Cerebellar nuclear complex (tissue), 1 donor: ENCODE measurements around the gene ASB1.
"Not testable (repeated sequence)": the region's sequence is repeated elsewhere in the genome, so short reads cannot be mapped to it uniquely, and the experiment has no call there.

Experiments used
- DNase-seq, 2 experiments: peaks; one replicate each; lab custom pipeline; 2025; lab: John Stamatoyannopoulos, UW

ASB1 gene

GRCh38 chr2:238404406-238405216 is 22.1 kb upstream of the ASB1 start:
- no peak for DNase-seq

GRCh38 chr2:238405217-238405555 is 21.5 kb upstream of the ASB1 start:
- not testable (repeated sequence) for DNase-seq

- DNase-seq: no peak
Measured at GRCh38 chr2:238406221-238406997, 20.3 kb upstream of the ASB1 start.

GRCh38 chr2:238406998-238407285 is 19.8 kb upstream of the ASB1 start:
- DNase-seq: no peak

GRCh38 chr2:238407566-238407965 is 19.2 kb upstream of the ASB1 start:
- no peak for DNase-seq

- DNase-seq: no peak
Measured at GRCh38 chr2:238408615-238409340, 17.9 kb upstream of the ASB1 start.

GRCh38 chr2:238409341-238410199 is 17.2 kb upstream of the ASB1 start:
- no peak for DNase-seq

- no peak for DNase-seq
Measured at GRCh38 chr2:238412067-238412767, 14.5 kb upstream of the ASB1 start.

- no peak for DNase-seq
Measured at GRCh38 chr2:238413368-238413767, 13.4 kb upstream of the ASB1 start.

GRCh38 chr2:238415036-238415764 is 11.5 kb upstream of the ASB1 start:
- DNase-seq: no peak

- no peak for DNase-seq
Measured at GRCh38 chr2:238415893-238416292, 10.8 kb upstream of the ASB1 start.

GRCh38 chr2:238418196-238418998 is 8.3 kb upstream of the ASB1 start:
- no peak for DNase-seq

- no peak for DNase-seq
Measured at GRCh38 chr2:238418999-238419546, 7.7 kb upstream of the ASB1 start.

GRCh38 chr2:238420442-238420841 is 6.3 kb upstream of the ASB1 start:
- no peak for DNase-seq

- no peak for DNase-seq
Measured at GRCh38 chr2:238420878-238421694, 5.6 kb upstream of the ASB1 start.

- no peak for DNase-seq
Measured at GRCh38 chr2:238421695-238422035, 5.1 kb upstream of the ASB1 start.

GRCh38 chr2:238422285-238422684 is 4.4 kb upstream of the ASB1 start:
- no peak for DNase-seq

GRCh38 chr2:238422940-238423339 is 3.8 kb upstream of the ASB1 start:
- no peak for DNase-seq
